ENCODE data around the gene GRID1.
"Not testable (repeated sequence)": the region's sequence is repeated elsewhere in the genome, so short reads cannot be mapped to it uniquely, and the experiment has no call there.

Gene GRID1

GRCh38 chr10:86390337-86391120, 23.9 kb upstream of the GRID1 start:
- peaks cover 27% of the 10 kb centered on the region for H3K4me1 Mint-ChIP-seq
- peak overlapping the region; percentile 43 for H3K4me3 Mint-ChIP-seq
- H3K9me3 Mint-ChIP-seq, result peaks cover 5% of the 10 kb centered on the region
- peaks cover 82% of the 10 kb centered on the region for H3K27me3 Mint-ChIP-seq (ENCODE audit: low read depth, poor library complexity)
- TF ChIP-seq, protein P1, sequence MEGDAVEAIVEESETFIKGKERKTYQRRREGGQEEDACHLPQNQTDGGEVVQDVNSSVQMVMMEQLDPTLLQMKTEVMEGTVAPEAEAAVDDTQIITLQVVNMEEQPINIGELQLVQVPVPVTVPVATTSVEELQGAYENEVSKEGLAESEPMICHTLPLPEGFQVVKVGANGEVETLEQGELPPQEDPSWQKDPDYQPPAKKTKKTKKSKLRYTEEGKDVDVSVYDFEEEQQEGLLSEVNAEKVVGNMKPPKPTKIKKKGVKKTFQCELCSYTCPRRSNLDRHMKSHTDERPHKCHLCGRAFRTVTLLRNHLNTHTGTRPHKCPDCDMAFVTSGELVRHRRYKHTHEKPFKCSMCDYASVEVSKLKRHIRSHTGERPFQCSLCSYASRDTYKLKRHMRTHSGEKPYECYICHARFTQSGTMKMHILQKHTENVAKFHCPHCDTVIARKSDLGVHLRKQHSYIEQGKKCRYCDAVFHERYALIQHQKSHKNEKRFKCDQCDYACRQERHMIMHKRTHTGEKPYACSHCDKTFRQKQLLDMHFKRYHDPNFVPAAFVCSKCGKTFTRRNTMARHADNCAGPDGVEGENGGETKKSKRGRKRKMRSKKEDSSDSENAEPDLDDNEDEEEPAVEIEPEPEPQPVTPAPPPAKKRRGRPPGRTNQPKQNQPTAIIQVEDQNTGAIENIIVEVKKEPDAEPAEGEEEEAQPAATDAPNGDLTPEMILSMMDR (IDR thresholded peaks at IDR 0.05), result no peak
- no peak for DNase-seq
- H3K27ac Mint-ChIP-seq, result no peak overlapping the region
- H3K36me3 Mint-ChIP-seq (ENCODE audit: low read depth), result no peaks in the 10 kb centered on the region

DNA sequence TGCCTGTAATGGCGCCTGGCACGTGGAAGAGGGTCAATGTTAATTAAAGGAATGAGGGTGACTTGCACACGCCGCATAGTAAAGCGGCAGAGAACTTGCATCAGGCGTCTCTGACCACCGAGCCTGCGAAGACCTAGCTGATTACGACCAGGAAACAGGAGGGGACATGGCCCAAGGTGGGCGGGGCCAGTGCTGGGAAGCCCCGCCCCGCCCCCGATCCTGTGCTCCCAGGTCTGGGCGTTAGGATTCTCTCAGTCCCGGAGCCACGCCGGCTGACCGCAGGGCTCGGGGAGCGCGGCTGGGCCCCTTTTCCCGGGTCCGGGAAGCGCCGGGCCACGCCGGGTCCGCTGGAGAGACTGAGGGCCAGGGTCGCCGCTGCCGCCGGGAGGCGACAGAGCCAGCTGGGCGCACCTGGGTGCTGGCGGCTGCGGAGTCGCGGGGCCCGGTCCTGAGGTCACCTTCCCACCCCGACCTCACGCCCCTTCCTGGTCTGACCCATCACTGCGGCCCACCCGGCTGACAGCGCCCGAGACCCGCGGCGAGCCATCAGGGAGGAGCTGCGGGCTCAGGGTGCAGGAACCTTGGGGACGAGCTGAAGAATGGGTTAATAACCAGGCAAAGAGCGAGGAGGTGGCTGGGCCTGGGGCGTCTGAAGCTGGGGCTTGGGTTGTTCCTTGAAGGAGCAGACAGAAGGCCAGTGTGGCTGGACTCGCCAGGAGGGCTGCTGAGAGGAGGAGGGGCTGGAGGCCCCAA, 23.0 kb upstream of the GRID1 start:
- H3K27ac Mint-ChIP-seq, result no peak overlapping the region
- TF ChIP-seq, protein P1 (IDR thresholded peaks at IDR 0.05), result no peak
- H3K27me3 Mint-ChIP-seq (ENCODE audit: low read depth, poor library complexity), result peaks cover 91% of the 10 kb centered on the region
- H3K36me3 Mint-ChIP-seq (ENCODE audit: low read depth), result no peaks in the 10 kb centered on the region
- peaks cover 8% of the 10 kb centered on the region for H3K9me3 Mint-ChIP-seq
- peak overlapping the region; percentile 75 for H3K4me3 Mint-ChIP-seq
- peaks cover 27% of the 10 kb centered on the region for H3K4me1 Mint-ChIP-seq
- DNase-seq, result peak; percentile 81

DNA sequence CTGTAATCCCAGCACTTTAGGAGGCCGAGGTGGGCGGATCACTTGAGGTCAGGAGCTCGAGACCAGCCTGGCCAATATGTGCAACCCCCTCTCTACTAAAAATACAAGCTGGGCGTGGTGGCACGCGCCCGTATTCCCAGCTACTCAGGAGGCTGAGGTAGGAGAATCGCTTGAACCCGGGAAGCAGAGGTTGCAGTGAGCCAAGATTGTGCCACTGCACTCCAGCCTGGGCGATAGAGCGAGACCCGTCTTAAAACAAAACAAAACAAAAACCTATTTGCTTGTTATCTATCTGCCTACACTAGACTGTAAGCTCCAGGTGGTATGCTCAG, 22.5 kb upstream of the GRID1 start:
- peaks cover 27% of the 10 kb centered on the region for H3K4me1 Mint-ChIP-seq
- DNase-seq, result not testable (repeated sequence)
- peak overlapping the region; percentile 75 for H3K4me3 Mint-ChIP-seq

GRCh38 chr10:86388119-86388704, 21.6 kb upstream of the GRID1 start:
- H3K27ac Mint-ChIP-seq, result no peak overlapping the region
- DNase-seq, result no peak
- peaks cover 27% of the 10 kb centered on the region for H3K4me1 Mint-ChIP-seq
- peaks cover 15% of the 10 kb centered on the region for H3K9me3 Mint-ChIP-seq
- H3K27me3 Mint-ChIP-seq (ENCODE audit: low read depth, poor library complexity), result peaks cover 88% of the 10 kb centered on the region
- no peaks in the 10 kb centered on the region for H3K36me3 Mint-ChIP-seq (ENCODE audit: low read depth)
- TF ChIP-seq, protein P1 (IDR thresholded peaks at IDR 0.05), result no peak
- H3K4me3 Mint-ChIP-seq, result no peak overlapping the region

More for the DNA sequence above, 22.5 kb upstream of the GRID1 start:
- not testable (repeated sequence) for H3K36me3 Mint-ChIP-seq (ENCODE audit: low read depth); H3K27ac Mint-ChIP-seq
- peaks cover 91% of the 10 kb centered on the region for H3K27me3 Mint-ChIP-seq (ENCODE audit: low read depth, poor library complexity)
- peaks cover 11% of the 10 kb centered on the region for H3K9me3 Mint-ChIP-seq

- Mint-ChIP-seq H3K4me3 (no peak overlapping the region), H3K27ac (no peak overlapping the region), H3K36me3 (ENCODE audit: low read depth) (no peaks in the 10 kb centered on the region), H3K9me3 (peaks cover 15% of the 10 kb centered on the region), H3K27me3 (ENCODE audit: low read depth, poor library complexity) (peaks cover 79% of the 10 kb centered on the region), H3K4me1 (peaks cover 27% of the 10 kb centered on the region)
- TF ChIP-seq, protein P1 (IDR thresholded peaks at IDR 0.05), result no peak
- no peak for DNase-seq
Observed at GRCh38 chr10:86387178-86387794, 20.7 kb upstream of the GRID1 start.

GRCh38 chr10:86385806-86386205, 19.2 kb upstream of the GRID1 start:
- DNase-seq, result no peak
- peaks cover 73% of the 10 kb centered on the region for H3K27me3 Mint-ChIP-seq (ENCODE audit: low read depth, poor library complexity)

More at GRCh38 chr10:86385806-86386205, 19.2 kb upstream of the GRID1 start:
- Mint-ChIP-seq H3K9me3 (peaks cover 15% of the 10 kb centered on the region), H3K4me1 (peaks cover 15% of the 10 kb centered on the region), H3K36me3 (ENCODE audit: low read depth) (no peaks in the 10 kb centered on the region), H3K4me3 (no peak overlapping the region), H3K27ac (no peak overlapping the region)
- TF ChIP-seq, protein P1 (IDR thresholded peaks at IDR 0.05), result no peak

All from nephron progenitor cell (in vitro differentiated cells).